HCT116 (cell line): Measurements from ENCODE around the gene EHD3. TPM values are rescaled to one million over a fixed set of nuclear protein-coding genes. Genes with fewer than 3 reads are reported as not detected.

ENCODE experiments used
- ATAC-seq: fragments of 200-7000 bp; cut with Tn5 transposase; 2 replicates; pipeline ENCODE4 v1.9.1; 2020; ENCODE audit warnings: mild to moderate bottlenecking, moderate library complexity
- BruUV-seq: library from RNA; stranded (reverse); fragments of 400-500 nt; replicated peaks from 2 replicates; lab custom pipeline; 2021; lab: Mats Ljungman, UMichigan
- CTCF ChIA-PET: fragments of 300-600 bp; sonication (Branson Sonifier 250); formaldehyde crosslinking; loops from one replicate; lab custom pipeline; 2021; ENCODE audit warnings: antibody characterized with exemption; lab: Charles Lee
- POLR2A ChIA-PET: fragments of 300-600, 350-600 bp; sonication (Branson Sonifier 250); formaldehyde crosslinking; loops from one replicate; lab custom pipeline; 2021; ENCODE audit warnings: antibody characterized with exemption; lab: Charles Lee
- RAD21 ChIA-PET, 2 experiments: fragments of 300-600 bp; sonication (Branson Sonifier 250); formaldehyde crosslinking; loops; one replicate each; lab custom pipeline; 2023; ENCODE audit warnings: low total read pairs in 2 of 2; ENCODE audit not compliant: uncharacterized antibody in 2 of 2, unreplicated experiment in 2 of 2, low non-redundant PET in 1 of 2; lab: Charles Lee
- DNase-seq: peaks from one replicate; pipeline ENCODE4 v3.0.0-alpha.2; 2010; ENCODE audit warnings: low read depth, low spot score
- H2AFZ ChIP-seq: fragments of 200-600 bp; shearing (Covaris generic), sonication (generic); 2 replicates; pipeline ENCODE4 v1.6.1; 2017; ENCODE audit warnings: low read depth, mixed run types, mixed read lengths, antibody characterized with exemption, low read length; ENCODE audit not compliant: poor library complexity, severe bottlenecking
- H3K27ac ChIP-seq: 2 replicates; pipeline ENCODE4 v1.5.1; 2012; ENCODE audit warnings: low read depth, low read length
- H3K27me3 ChIP-seq: fragments of 200-600 bp; sonication (generic); 2 replicates; pipeline ENCODE4 v1.6.1; 2016; ENCODE audit warnings: mixed run types, low read length, mixed read lengths; ENCODE audit not compliant: insufficient read depth
- H3K36me3 ChIP-seq, 2 experiments: fragments of 200-500 bp in 1 of 2; fragments of 200-600 bp in 1 of 2; sonication (Bioruptor generic) in 1 of 2; sonication (generic) in 1 of 2; 2 replicates each; pipeline versions ENCODE4 v1.5.1 to v1.6.1; 2014 to 2016; ENCODE audit warnings: low read length in 2 of 2, inconsistent platforms in 1 of 2, mixed read lengths in 1 of 2, mixed run types in 1 of 2; ENCODE audit not compliant: insufficient read depth in 2 of 2, control insufficient read depth in 1 of 2
- H3K4me1 ChIP-seq, 2 experiments: fragments of 200-600 bp in 1 of 2; sonication (generic) in 1 of 2; 2 replicates each; pipeline versions ENCODE4 v1.5.1 to v1.6.1; 2012 to 2017; ENCODE audit warnings: low read length in 2 of 2, inconsistent platforms in 1 of 2, mild to moderate bottlenecking in 1 of 2, mixed read lengths in 1 of 2, mixed run types in 1 of 2, moderate library complexity in 1 of 2; ENCODE audit not compliant: insufficient read depth in 2 of 2, control insufficient read depth in 1 of 2
- H3K4me2 ChIP-seq: fragments of 200-600 bp; sonication (generic); 2 replicates; pipeline ENCODE4 v1.6.1; 2017; ENCODE audit warnings: mixed run types, low read length, mixed read lengths
- H3K4me3 ChIP-seq, 2 experiments: fragments of 200-600 bp in 1 of 2; sonication (generic) in 1 of 2; replicated peaks in 1 of 2; 2 replicates each; pipeline ENCODE4 v1.5.1; 2011 to 2016; ENCODE audit warnings: low read length in 2 of 2, control low read depth in 1 of 2, low read depth in 1 of 2, mild to moderate bottlenecking in 1 of 2, mixed read lengths in 1 of 2, mixed run types in 1 of 2
- H3K79me2 ChIP-seq: fragments of 200-600 bp; sonication (generic); 2 replicates; pipeline ENCODE4 v1.6.1; 2017; ENCODE audit warnings: mild to moderate bottlenecking, mixed run types, low read length, moderate library complexity, mixed read lengths; ENCODE audit not compliant: insufficient read depth
- H3K9ac ChIP-seq: fragments of 200-600 bp; sonication (generic); 2 replicates; pipeline ENCODE4 v1.6.1; 2016; ENCODE audit warnings: low read length, mixed read lengths
- H3K9me2 ChIP-seq: fragments of 200-600 bp; sonication (generic), shearing (Covaris generic); 2 replicates; pipeline ENCODE4 v1.6.1; 2017; ENCODE audit warnings: mixed run types, mild to moderate bottlenecking, moderate library complexity; ENCODE audit not compliant: insufficient read depth
- H3K9me3 ChIP-seq, 2 experiments: fragments of 200-500 bp in 1 of 2; fragments of 200-600 bp in 1 of 2; sonication (Bioruptor generic) in 1 of 2; sonication (generic) in 1 of 2; 2 replicates each; pipeline ENCODE4 v1.6.1; 2014 to 2017; ENCODE audit warnings: low read length in 2 of 2, mixed read lengths in 2 of 2, inconsistent platforms in 1 of 2, low read depth in 1 of 2, mild to moderate bottlenecking in 1 of 2, mixed run types in 1 of 2, moderate library complexity in 1 of 2; ENCODE audit not compliant: control insufficient read depth in 1 of 2, insufficient read depth in 1 of 2
- H4K20me1 ChIP-seq: fragments of 200-600 bp; sonication (generic), shearing (Covaris generic); 2 replicates; pipeline ENCODE4 v1.6.1; 2017; ENCODE audit warnings: mixed run types, mild to moderate bottlenecking, moderate library complexity; ENCODE audit not compliant: insufficient read depth
- POLR2AphosphoS5 ChIP-seq: IDR thresholded peaks from 2 replicates; pipeline ENCODE4 v1.6.1; 2011; ENCODE audit warnings: mild to moderate bottlenecking, low read depth, low read length, moderate library complexity
- intact Hi-C: fragments of 100-400 bp; cut with micrococcal nuclease; formaldehyde crosslinking; loops from 2 replicates; pipeline ENCODE4 v1.10.0; 2022
- total RNA-seq: library from RNA; stranded (reverse); gene quantifications from one replicate; pipeline ENCODE4 v1.2.1, GENCODE V29; 2021; ENCODE audit not compliant: unreplicated experiment
- TF ChIP-seq, protein P1 (sequence below), 3 experiments: fragments of 200-600 bp in 1 of 3; sonication (generic) in 1 of 3; IDR thresholded peaks in 2 of 3; conservative IDR thresholded peaks in 1 of 3; 2 replicates each; pipeline ENCODE4 v1.5.1; 2012 to 2017; ENCODE audit warnings: low read depth in 2 of 3, low read length in 2 of 3, antibody characterized with exemption in 1 of 3, borderline replicate concordance in 1 of 3, control low read depth in 1 of 3, mild to moderate bottlenecking in 1 of 3, mixed read lengths in 1 of 3, mixed run types in 1 of 3, moderate library complexity in 1 of 3; ENCODE audit not compliant: insufficient read depth in 1 of 3
- TF ChIP-seq, protein P2 (sequence below): IDR thresholded peaks from 2 replicates; pipeline ENCODE4 v1.6.1; 2012
- TF ChIP-seq, protein P3 (sequence below): IDR thresholded peaks from 2 replicates; pipeline ENCODE4 v1.6.1; 2011; ENCODE audit warnings: mild to moderate bottlenecking, low read length, moderate library complexity; ENCODE audit not compliant: insufficient replicate concordance; ENCODE audit errors: extremely low read depth

The EHD3 gene
- total RNA-seq, 1 experiment from 2014 or later = not detected

DNA sequence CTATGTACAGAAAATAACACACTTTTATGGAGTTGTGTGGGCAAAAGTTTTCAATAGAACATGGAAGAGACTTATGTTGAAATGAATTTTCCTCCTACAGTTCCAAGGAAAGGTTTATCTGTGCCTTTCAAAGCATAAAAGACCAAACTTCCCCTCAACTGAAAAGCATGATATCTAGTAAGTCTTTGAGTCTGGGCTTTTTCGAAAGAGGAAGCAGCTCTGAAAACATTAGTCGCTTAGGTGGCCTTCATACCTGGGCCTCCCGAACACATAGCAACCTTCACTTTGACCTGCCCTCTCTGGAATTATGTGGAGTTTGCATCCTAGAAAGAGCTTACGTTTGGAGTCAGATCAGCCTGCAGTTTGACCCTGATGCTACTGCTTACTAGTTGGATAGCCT lies 11.9 kb upstream of the EHD3 start:
- intact Hi-C loops = no loop called here
- TF ChIP-seq, protein P1, sequence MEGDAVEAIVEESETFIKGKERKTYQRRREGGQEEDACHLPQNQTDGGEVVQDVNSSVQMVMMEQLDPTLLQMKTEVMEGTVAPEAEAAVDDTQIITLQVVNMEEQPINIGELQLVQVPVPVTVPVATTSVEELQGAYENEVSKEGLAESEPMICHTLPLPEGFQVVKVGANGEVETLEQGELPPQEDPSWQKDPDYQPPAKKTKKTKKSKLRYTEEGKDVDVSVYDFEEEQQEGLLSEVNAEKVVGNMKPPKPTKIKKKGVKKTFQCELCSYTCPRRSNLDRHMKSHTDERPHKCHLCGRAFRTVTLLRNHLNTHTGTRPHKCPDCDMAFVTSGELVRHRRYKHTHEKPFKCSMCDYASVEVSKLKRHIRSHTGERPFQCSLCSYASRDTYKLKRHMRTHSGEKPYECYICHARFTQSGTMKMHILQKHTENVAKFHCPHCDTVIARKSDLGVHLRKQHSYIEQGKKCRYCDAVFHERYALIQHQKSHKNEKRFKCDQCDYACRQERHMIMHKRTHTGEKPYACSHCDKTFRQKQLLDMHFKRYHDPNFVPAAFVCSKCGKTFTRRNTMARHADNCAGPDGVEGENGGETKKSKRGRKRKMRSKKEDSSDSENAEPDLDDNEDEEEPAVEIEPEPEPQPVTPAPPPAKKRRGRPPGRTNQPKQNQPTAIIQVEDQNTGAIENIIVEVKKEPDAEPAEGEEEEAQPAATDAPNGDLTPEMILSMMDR (IDR thresholded peaks at IDR 0.05 in 2 of 3, conservative IDR thresholded peaks at IDR 0.05 in 1 of 3; ENCODE audit: borderline replicate concordance in 1 of 3, insufficient read depth in 1 of 3, low read depth in 2 of 3, low read length in 2 of 3) = no peak
- TF ChIP-seq, protein P2, sequence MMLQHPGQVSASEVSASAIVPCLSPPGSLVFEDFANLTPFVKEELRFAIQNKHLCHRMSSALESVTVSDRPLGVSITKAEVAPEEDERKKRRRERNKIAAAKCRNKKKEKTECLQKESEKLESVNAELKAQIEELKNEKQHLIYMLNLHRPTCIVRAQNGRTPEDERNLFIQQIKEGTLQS = no peak
- TF ChIP-seq POLR2AphosphoS5 = no peak
- TF ChIP-seq, protein P3, sequence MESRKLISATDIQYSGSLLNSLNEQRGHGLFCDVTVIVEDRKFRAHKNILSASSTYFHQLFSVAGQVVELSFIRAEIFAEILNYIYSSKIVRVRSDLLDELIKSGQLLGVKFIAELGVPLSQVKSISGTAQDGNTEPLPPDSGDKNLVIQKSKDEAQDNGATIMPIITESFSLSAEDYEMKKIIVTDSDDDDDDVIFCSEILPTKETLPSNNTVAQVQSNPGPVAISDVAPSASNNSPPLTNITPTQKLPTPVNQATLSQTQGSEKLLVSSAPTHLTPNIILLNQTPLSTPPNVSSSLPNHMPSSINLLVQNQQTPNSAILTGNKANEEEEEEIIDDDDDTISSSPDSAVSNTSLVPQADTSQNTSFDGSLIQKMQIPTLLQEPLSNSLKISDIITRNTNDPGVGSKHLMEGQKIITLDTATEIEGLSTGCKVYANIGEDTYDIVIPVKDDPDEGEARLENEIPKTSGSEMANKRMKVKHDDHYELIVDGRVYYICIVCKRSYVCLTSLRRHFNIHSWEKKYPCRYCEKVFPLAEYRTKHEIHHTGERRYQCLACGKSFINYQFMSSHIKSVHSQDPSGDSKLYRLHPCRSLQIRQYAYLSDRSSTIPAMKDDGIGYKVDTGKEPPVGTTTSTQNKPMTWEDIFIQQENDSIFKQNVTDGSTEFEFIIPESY = no peak

More for the DNA sequence above, 11.9 kb upstream of the EHD3 start:
- no peaks in the 10 kb centered on the region for H3K36me3 ChIP-seq
- H3K4me1 ChIP-seq = no peaks in the 10 kb centered on the region
- H3K79me2 ChIP-seq = no peaks in the 10 kb centered on the region
- H3K9me3 ChIP-seq = no peaks in the 10 kb centered on the region
- POLR2A ChIA-PET = no interaction called here
- RAD21 ChIA-PET = no interaction called here
- H3K4me2 ChIP-seq = no peak overlapping the region
- H3K9ac ChIP-seq = no peak overlapping the region
- DNase-seq (no peak), ATAC-seq (no peak)
- H3K27ac ChIP-seq = no peak overlapping the region
- H3K9me2 ChIP-seq = no peaks in the 10 kb centered on the region
- CTCF ChIA-PET = no interaction called here
- H2AFZ ChIP-seq = no peak overlapping the region
- H3K4me3 ChIP-seq = no peak overlapping the region
- peaks cover 80% of the 10 kb centered on the region for H3K27me3 ChIP-seq
- no TSS peak for BruUV-seq
- no peaks in the 10 kb centered on the region; the same call in 1 of the 2 replicates for H4K20me1 ChIP-seq
